ENCODE measurements around the gene FAH. TPM values are rescaled to one million over a fixed set of nuclear protein-coding genes. Genes with fewer than 3 reads are reported as not detected.

FAH gene
- total RNA-seq, 1 experiment from 2014 or later: 21.5 TPM

- DNase-seq: no peak
These were observed 27.7 kb downstream of the FAH start for GRCh38 chr15:80180468-80180867.

More at GRCh38 chr15:80180468-80180867, 27.7 kb downstream of the FAH start:
- no peak overlapping the region for H3K56ac ChIP-seq (ENCODE audit: insufficient read length, low read depth, low read length)
- no peaks in the 10 kb centered on the region for H3K27me3 ChIP-seq (ENCODE audit: insufficient read depth, low read length)
- H3K4me1 Mint-ChIP-seq: no peaks in the 10 kb centered on the region
- no peak overlapping the region for H2BK5ac ChIP-seq (ENCODE audit: insufficient read length, low read length)
- H3K9ac ChIP-seq (ENCODE audit: extremely low read depth, insufficient read length, low read length): no peak overlapping the region
- TF ChIP-seq CTCF (conservative IDR thresholded peaks at IDR 0.05): peak; percentile 41; the same call in 2 of the 3 replicates
- H3K14ac ChIP-seq (ENCODE audit: insufficient read depth, low read length): no peak overlapping the region; the same call in 1 of the 2 replicates
- no peak overlapping the region for H2BK120ac ChIP-seq (ENCODE audit: low read depth, low read length, poor library complexity, severe bottlenecking)
- no peak overlapping the region for H4K8ac ChIP-seq (replicated peaks; ENCODE audit: insufficient read length, low read depth, low read length)
- no peak overlapping the region for H4K91ac ChIP-seq (ENCODE audit: insufficient read length, low read depth, low read length)
- no peaks in the 10 kb centered on the region for H3K9me3 ChIP-seq (ENCODE audit: control insufficient read depth, low read depth, low read length)
- no peak overlapping the region for H3T11ph ChIP-seq (ENCODE audit: low read length)
- H2BK20ac ChIP-seq (ENCODE audit: low read depth, low read length, poor library complexity, severe bottlenecking): no peak overlapping the region
- H4K20me1 ChIP-seq (ENCODE audit: control insufficient read depth, insufficient read depth, insufficient read length): no peaks in the 10 kb centered on the region
- H2BK15ac ChIP-seq (ENCODE audit: low read depth, low read length): no peak overlapping the region
- H3K4me1 ChIP-seq (ENCODE audit: insufficient read depth, low read length): no peaks in the 10 kb centered on the region
- H3K27me3 Mint-ChIP-seq (ENCODE audit: low read depth): no peaks in the 10 kb centered on the region
- H3K4me2 ChIP-seq (ENCODE audit: insufficient read depth, insufficient read length, low read length): no peak overlapping the region
- H4K5ac ChIP-seq (ENCODE audit: insufficient read length, low read depth, low read length): no peak overlapping the region
- H3K4me3 Mint-ChIP-seq: no peak overlapping the region
- H2AFZ ChIP-seq (ENCODE audit: low read length): no peak overlapping the region
- no peaks in the 10 kb centered on the region for H3K23me2 ChIP-seq (ENCODE audit: insufficient read length, low read depth, low read length, poor library complexity, severe bottlenecking)
- H3K79me2 ChIP-seq (ENCODE audit: insufficient read depth, low read length): no peaks in the 10 kb centered on the region
- no peak overlapping the region for H3K27ac ChIP-seq (ENCODE audit: insufficient read length, low read depth, low read length)
- no peaks in the 10 kb centered on the region for H3K79me1 ChIP-seq (ENCODE audit: insufficient read depth, low read depth, low read length, poor library complexity, severe bottlenecking)
- WGBS (ENCODE audit: extremely low coverage, insufficient read length, low lambda C conversion rate): no CpG with 5 or more reads among the region's 7 CpGs
- H3K4ac ChIP-seq (ENCODE audit: low read depth, low read length): no peak overlapping the region
- no peak overlapping the region for H3K18ac ChIP-seq (ENCODE audit: insufficient read length, low read depth, low read length)
- H3K23ac ChIP-seq (ENCODE audit: insufficient read length, low read depth, low read length): no peak overlapping the region
- H3K36me3 Mint-ChIP-seq (ENCODE audit: insufficient read depth in 1 of 3, low read depth in 3 of 3): peaks cover 8 to 34% (median 9%) of the 10 kb centered on the region in 3 experiments; a peak in 5 of 7 replicates
- H2BK12ac ChIP-seq (ENCODE audit: insufficient read length, low read depth, low read length): no peak overlapping the region
- H2AK5ac ChIP-seq (ENCODE audit: insufficient read length, low read length): no peak overlapping the region
- H3K9me3 Mint-ChIP-seq: no peaks in the 10 kb centered on the region
- peak overlapping the region in 1 of 3 experiments; percentile 85; a peak in 2 of 7 replicates for H3K27ac Mint-ChIP-seq

Measured in H9 (cell line).